H1 (cell line): Measurements from ENCODE around the gene TOM1. TPM values are rescaled to one million over a fixed set of nuclear protein-coding genes. Genes with fewer than 3 reads are reported as not detected.

Source experiments
- CTCF ChIA-PET: fragments of 300-600 bp; sonication (Branson Sonifier 250); formaldehyde crosslinking; loops from one replicate; lab custom pipeline; 2021; ENCODE audit not compliant: partially characterized antibody; lab: Charles Lee
- POLR2A ChIA-PET: fragments of 300-600 bp; sonication (Branson Sonifier 250); formaldehyde crosslinking; loops from one replicate; lab custom pipeline; 2021; ENCODE audit warnings: inconsistent platforms; ENCODE audit not compliant: partially characterized antibody; lab: Charles Lee
- DNase-seq, 2 experiments: peaks; one replicate each; pipeline versions ENCODE4 v3.0.0 to v3.0.0-alpha.2; 2010 to 2022; ENCODE audit warnings: low spot score in 2 of 2, low read depth in 1 of 2, mixed read lengths in 1 of 2
- FAIRE-seq: peaks from 2 replicates; lab custom pipeline; 2011; peaks lifted over from hg19 to GRCh38; lab: Jason Lieb, UNC
- H2AFZ ChIP-seq: 2 replicates; pipeline ENCODE4 v1.8.1; 2012; ENCODE audit warnings: low read length, inconsistent platforms
- H2AK5ac ChIP-seq: 2 replicates; pipeline ENCODE4 v1.6.1; 2013; ENCODE audit warnings: low read depth, low read length
- H2BK120ac ChIP-seq: replicated peaks from 2 replicates; pipeline ENCODE3; 2013; ENCODE audit warnings: low read depth, low read length, inconsistent platforms
- H2BK12ac ChIP-seq: 2 replicates; pipeline ENCODE4 v1.6.1; 2013; ENCODE audit warnings: low read depth, low read length
- H2BK15ac ChIP-seq: 2 replicates; pipeline ENCODE4 v1.6.1; 2013; ENCODE audit warnings: low read length
- H2BK20ac ChIP-seq: 2 replicates; pipeline ENCODE4 v1.6.1; 2013; ENCODE audit warnings: low read length
- H2BK5ac ChIP-seq: 2 replicates; pipeline ENCODE4 v1.6.1; 2013; ENCODE audit warnings: low read depth, low read length
- H3K14ac ChIP-seq: 2 replicates; pipeline ENCODE4 v1.6.1; 2013; ENCODE audit warnings: inconsistent platforms; ENCODE audit not compliant: insufficient read length
- H3K18ac ChIP-seq: 2 replicates; pipeline ENCODE4 v1.6.1; 2013; ENCODE audit warnings: low read length; ENCODE audit errors: extremely low read depth
- H3K23ac ChIP-seq: 2 replicates; pipeline ENCODE4 v1.6.1; 2013; ENCODE audit warnings: inconsistent platforms; ENCODE audit not compliant: insufficient read length
- H3K23me2 ChIP-seq: 2 replicates; pipeline ENCODE4 v1.6.1; 2013; ENCODE audit warnings: low read depth, low read length
- H3K27ac ChIP-seq: 2 replicates; pipeline ENCODE4 v1.6.1; 2011; ENCODE audit warnings: low read depth, low read length, inconsistent platforms
- H3K27me3 ChIP-seq, 4 experiments: replicated peaks in 1 of 4; 1 replicate in 1 of 4; 2 replicates in 3 of 4; pipeline versions ENCODE4 v1.6.1 to v1.8.1; 2011 to 2013; ENCODE audit warnings: low read length in 3 of 4, mild to moderate bottlenecking in 3 of 4, inconsistent platforms in 2 of 4, mixed read lengths in 2 of 4, moderate library complexity in 1 of 4; ENCODE audit not compliant: control insufficient read depth in 3 of 4, insufficient read depth in 3 of 4; ENCODE audit errors: extremely low read depth in 1 of 4
- H3K36me3 ChIP-seq, 4 experiments: 2 replicates each; pipeline versions ENCODE4 v1.6.1 to v1.8.1; 2011 to 2013; ENCODE audit warnings: mild to moderate bottlenecking in 4 of 4, low read length in 3 of 4, moderate library complexity in 2 of 4, control low read depth in 1 of 4, inconsistent platforms in 1 of 4; ENCODE audit not compliant: insufficient read depth in 4 of 4, control insufficient read depth in 2 of 4
- H3K4ac ChIP-seq: replicated peaks from 2 replicates; pipeline ENCODE3; 2013; ENCODE audit warnings: low read length, low read depth, mixed read lengths, inconsistent platforms; ENCODE audit not compliant: insufficient read length
- H3K4me1 ChIP-seq, 4 experiments: replicated peaks in 1 of 4; 1 replicate in 1 of 4; 2 replicates in 3 of 4; pipeline versions ENCODE4 v1.6.1 to v1.8.1; 2011 to 2013; ENCODE audit warnings: low read length in 3 of 4, inconsistent platforms in 2 of 4, mixed read lengths in 1 of 4; ENCODE audit not compliant: insufficient read depth in 4 of 4, control insufficient read depth in 3 of 4
- H3K4me2 ChIP-seq, 2 experiments: 2 replicates each; pipeline versions ENCODE4 v1.6.1 to v1.8.1; 2011 to 2013; ENCODE audit warnings: low read depth in 2 of 2, low read length in 2 of 2, control low read depth in 1 of 2, inconsistent platforms in 1 of 2, mild to moderate bottlenecking in 1 of 2; ENCODE audit not compliant: insufficient read depth in 1 of 2
- H3K4me3 ChIP-seq, 4 experiments: fragments of 200-600, 300-600 bp in 1 of 4; sonication (generic), shearing (Covaris generic), sonication (Bioruptor Twin) in 1 of 4; 2 replicates each; pipeline versions ENCODE4 v1.5.1 to v1.8.1; 2011 to 2016; ENCODE audit warnings: low read length in 4 of 4, low read depth in 3 of 4, control low read depth in 2 of 4, inconsistent platforms in 2 of 4, mild to moderate bottlenecking in 2 of 4, mixed read lengths in 1 of 4, moderate library complexity in 1 of 4; ENCODE audit not compliant: insufficient read depth in 2 of 4; ENCODE audit errors: extremely low read depth in 1 of 4
- H3K56ac ChIP-seq: replicated peaks from 2 replicates; pipeline ENCODE3; 2013; ENCODE audit warnings: low read depth, mild to moderate bottlenecking, mixed read lengths, low read length, inconsistent platforms; ENCODE audit not compliant: insufficient read length
- H3K79me1 ChIP-seq: 2 replicates; pipeline ENCODE4 v1.6.1; 2013; ENCODE audit warnings: low read depth, low read length, control low read depth
- H3K79me2 ChIP-seq, 2 experiments: 2 replicates each; pipeline versions ENCODE4 v1.6.1 to v1.8.1; 2012 to 2013; ENCODE audit warnings: low read length in 2 of 2, mild to moderate bottlenecking in 2 of 2, inconsistent platforms in 1 of 2; ENCODE audit not compliant: insufficient read depth in 2 of 2, control insufficient read depth in 1 of 2
- H3K9ac ChIP-seq, 4 experiments: replicated peaks in 1 of 4; 1 replicate in 1 of 4; 2 replicates in 3 of 4; pipeline versions ENCODE4 v1.6.1 to v1.8.1; 2011 to 2013; ENCODE audit warnings: low read depth in 3 of 4, low read length in 3 of 4, control low read depth in 2 of 4, mild to moderate bottlenecking in 2 of 4, moderate library complexity in 2 of 4, inconsistent platforms in 1 of 4; ENCODE audit errors: extremely low read depth in 1 of 4
- H3K9me3 ChIP-seq, 2 experiments: 2 replicates each; pipeline versions ENCODE4 v1.6.1 to v1.8.1; 2012 to 2013; ENCODE audit warnings: mild to moderate bottlenecking in 2 of 2, moderate library complexity in 2 of 2, control low read depth in 1 of 2, inconsistent platforms in 1 of 2, low read depth in 1 of 2, low read length in 1 of 2, mixed read lengths in 1 of 2; ENCODE audit not compliant: insufficient read depth in 2 of 2
- H4K20me1 ChIP-seq, 2 experiments: replicated peaks in 1 of 2; 2 replicates each; pipeline versions ENCODE3 to v1.8.1; 2011 to 2013; ENCODE audit warnings: inconsistent platforms in 2 of 2, low read length in 2 of 2, mild to moderate bottlenecking in 1 of 2; ENCODE audit not compliant: insufficient read depth in 2 of 2, control insufficient read depth in 1 of 2
- H4K5ac ChIP-seq: 2 replicates; pipeline ENCODE4 v1.6.1; 2013; ENCODE audit warnings: low read length, low read depth, mixed read lengths, inconsistent platforms; ENCODE audit not compliant: insufficient read length
- H4K8ac ChIP-seq: 2 replicates; pipeline ENCODE4 v1.8.0; 2013; ENCODE audit warnings: mild to moderate bottlenecking, moderate library complexity, low read length, inconsistent platforms; ENCODE audit not compliant: insufficient read depth; ENCODE audit errors: extremely low read depth
- H4K91ac ChIP-seq: replicated peaks from 2 replicates; pipeline ENCODE3; 2013; ENCODE audit warnings: low read length, mixed read lengths, inconsistent platforms; ENCODE audit not compliant: insufficient read length
- BRCA1 ChIP-seq: IDR thresholded peaks from 2 replicates; pipeline ENCODE4 v1.6.1; 2012; ENCODE audit warnings: low read depth, low read length, improper control_type of control experiment
- TAF1 ChIP-seq: IDR thresholded peaks from 2 replicates; pipeline ENCODE4 v1.6.1; 2011; ENCODE audit warnings: mild to moderate bottlenecking, low read depth, low read length
- TCF12 ChIP-seq: IDR thresholded peaks from 2 replicates; pipeline ENCODE4 v1.6.1; 2011; ENCODE audit warnings: low read depth, mild to moderate bottlenecking, low read length
- WGBS, 2 experiments: shearing (Covaris generic) in 1 of 2; methylation state at CpG; one replicate each; pipeline versions ENCODE4 v1.1.6 to v1.1.7; 2013 to 2015; ENCODE audit warnings: low lambda C conversion rate in 2 of 2, mixed read lengths in 2 of 2, inconsistent platforms in 1 of 2, low coverage in 1 of 2, missing lambda C conversion rate in 1 of 2; ENCODE audit not compliant: insufficient replicate concordance in 2 of 2, insufficient coverage in 1 of 2, insufficient read length in 1 of 2; ENCODE audit errors: extremely low coverage in 1 of 2, missing lambda C conversion rate in 1 of 2; 5-methylcytosine and 5-hydroxymethylcytosine counted together
- polyA plus RNA-seq, 7 experiments: library from polyadenylated mRNA; depleted of rRNA in 3 of 7; stranded (reverse) in 5 of 7; unstranded in 2 of 7; fragments of >200 nt in 5 of 7; fragments of 200-250 nt in 2 of 7; gene quantifications; 1 replicate in 5 of 7; 2 replicates in 1 of 7; 4 replicates in 1 of 7; pipeline versions ENCODE4 v1.2.1 to v1.2.3, GENCODE V29; 2011 to 2013; ENCODE audit warnings: missing spikeins in 2 of 7, mixed read lengths in 2 of 7
- total RNA-seq: library from RNA; stranded (reverse); fragmentation: NEBNext Ultra II Directional; extraction: Animal tissue kit (Norgen Biotek cat#: 25700); gene quantifications from 2 replicates; pipeline ENCODE4 v1.2.1, GENCODE V29; 2021
- TF ChIP-seq, protein P1 (sequence below): IDR thresholded peaks from 2 replicates; pipeline ENCODE4 v1.6.1; 2011; ENCODE audit warnings: low read length, improper control_type of control experiment

The TOM1 gene
- total and polyA plus RNA-seq, 2 of the 8 experiments (the other 6 are each of a cell fraction or from before 2014, with no cell fraction given), result 25.1 to 39.2 TPM

DNA sequence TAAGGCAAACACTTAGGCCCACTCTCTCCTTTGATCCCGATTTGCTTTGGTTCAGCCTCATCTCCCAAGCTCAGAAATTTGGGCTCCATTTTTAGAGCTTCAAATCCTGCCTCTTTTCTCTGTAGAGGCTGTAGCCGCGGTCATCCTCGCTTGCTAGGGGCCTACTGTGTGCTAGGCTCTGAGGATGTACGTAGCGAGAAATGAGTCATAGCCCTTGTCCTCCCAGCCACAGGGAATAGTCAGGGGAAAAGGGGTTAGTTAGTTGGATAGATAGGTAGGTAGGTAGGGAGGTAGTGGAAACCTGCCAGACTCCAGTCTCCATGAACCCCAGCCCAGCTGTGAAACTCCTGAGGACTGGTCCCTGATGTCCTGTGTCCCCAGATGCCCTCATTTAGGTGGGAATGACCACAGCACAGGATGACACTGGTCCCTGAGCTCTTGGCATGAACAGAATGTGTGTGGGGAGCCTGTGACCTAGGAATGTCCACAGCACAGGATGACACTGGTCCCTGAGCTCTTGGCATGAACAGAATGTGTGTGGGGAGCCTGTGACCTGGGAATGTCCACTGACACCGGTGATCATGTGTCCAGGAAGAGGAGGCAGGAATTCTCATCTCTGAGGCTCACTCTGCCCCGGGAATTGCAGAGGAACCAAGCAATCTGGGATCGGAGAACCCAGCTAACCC, 59.8 kb downstream of the TOM1 start:
- no peak overlapping the region for H2AK5ac ChIP-seq
- H3K79me1 ChIP-seq, result no peaks in the 10 kb centered on the region
- CTCF ChIA-PET, result interaction anchor here (0.6 to 1.6 kb wide), 8 partner anchors 9 to 627 kb away, joined by 3 to 7 read pairs (median 3); no protein-coding TSS in a partner anchor
- H4K20me1 ChIP-seq, result no peaks in the 10 kb centered on the region
- no peak overlapping the region for H3K4me3 ChIP-seq
- H4K91ac ChIP-seq, result no peak overlapping the region
- H4K8ac ChIP-seq, result no peak overlapping the region
- H3K14ac ChIP-seq, result no peak overlapping the region
- H3K9ac ChIP-seq, result no peak overlapping the region
- DNase-seq (no peak), FAIRE-seq (no peak)
- H3K23ac ChIP-seq, result no peak overlapping the region
- H4K5ac ChIP-seq, result no peak overlapping the region
- no peak overlapping the region for H2BK5ac ChIP-seq
- no peak overlapping the region for H2BK15ac ChIP-seq
- H3K4ac ChIP-seq, result no peak overlapping the region
- WGBS, 2 experiments, result 82% methylated on average over 9 of the region's 9 CpGs; no CpG with 5 or more reads in 1 of the 2 experiments
- H3K36me3 ChIP-seq, result no peaks in the 10 kb centered on the region
- H3K79me2 ChIP-seq, result no peaks in the 10 kb centered on the region
- H2AFZ ChIP-seq, result no peak overlapping the region
- H3K9me3 ChIP-seq, result no peaks in the 10 kb centered on the region
- H3K4me1 ChIP-seq, result no peaks in the 10 kb centered on the region
- no peaks in the 10 kb centered on the region for H3K23me2 ChIP-seq
- no peak overlapping the region for H3K18ac ChIP-seq
- H3K56ac ChIP-seq, result no peak overlapping the region
- no peak overlapping the region; the same call in 1 of the 2 replicates for H2BK12ac ChIP-seq
- no peak overlapping the region for H2BK20ac ChIP-seq
- H2BK120ac ChIP-seq, result no peak overlapping the region
- no peak overlapping the region for H3K27ac ChIP-seq
- POLR2A ChIA-PET, result interaction anchor here (0.9 to 1.6 kb wide), 6 partner anchors 8 to 52 kb away, joined by 3 to 5 read pairs (median 3); no protein-coding TSS in a partner anchor
- no peaks in the 10 kb centered on the region for H3K27me3 ChIP-seq
- no peak overlapping the region for H3K4me2 ChIP-seq
- TF ChIP-seq, protein P1, sequence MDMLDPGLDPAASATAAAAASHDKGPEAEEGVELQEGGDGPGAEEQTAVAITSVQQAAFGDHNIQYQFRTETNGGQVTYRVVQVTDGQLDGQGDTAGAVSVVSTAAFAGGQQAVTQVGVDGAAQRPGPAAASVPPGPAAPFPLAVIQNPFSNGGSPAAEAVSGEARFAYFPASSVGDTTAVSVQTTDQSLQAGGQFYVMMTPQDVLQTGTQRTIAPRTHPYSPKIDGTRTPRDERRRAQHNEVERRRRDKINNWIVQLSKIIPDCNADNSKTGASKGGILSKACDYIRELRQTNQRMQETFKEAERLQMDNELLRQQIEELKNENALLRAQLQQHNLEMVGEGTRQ, result no peak
- no peak for TF ChIP-seq TAF1
- TF ChIP-seq TCF12, result no peak
- TF ChIP-seq BRCA1, result no peak
